Cardiac septum (tissue), 1 donor: ENCODE data around the gene CRACDL. TPM values are rescaled to one million over a fixed set of nuclear protein-coding genes. Genes with fewer than 3 reads are reported as not detected.

Experiments
- DNase-seq: peaks from one replicate; pipeline ENCODE4 v3.0.0-alpha.2; 2020; ENCODE audit warnings: low spot score
- intact Hi-C: fragments of 100-400 bp; cut with DNase I; formaldehyde crosslinking; loops from one replicate; pipeline ENCODE4 v1.14.0; 2022
- total RNA-seq: library from RNA; stranded (reverse); fragmentation: NEBNext Ultra II Directional; extraction: Animal tissue kit (Norgen Biotek cat#: 25700); gene quantifications from one replicate; pipeline ENCODE4 v1.2.1, GENCODE V29; 2021
- donor health status: DM: no; HTN: no; CAD: no.

Gene CRACDL
- total RNA-seq, 1 donor from 2014 or later: 3.3 TPM

- intact Hi-C loops: no loop called here
- no peak for DNase-seq
These were observed 136.4 kb downstream of the CRACDL start for GRCh38 chr2:98799375-98800329.

DNA sequence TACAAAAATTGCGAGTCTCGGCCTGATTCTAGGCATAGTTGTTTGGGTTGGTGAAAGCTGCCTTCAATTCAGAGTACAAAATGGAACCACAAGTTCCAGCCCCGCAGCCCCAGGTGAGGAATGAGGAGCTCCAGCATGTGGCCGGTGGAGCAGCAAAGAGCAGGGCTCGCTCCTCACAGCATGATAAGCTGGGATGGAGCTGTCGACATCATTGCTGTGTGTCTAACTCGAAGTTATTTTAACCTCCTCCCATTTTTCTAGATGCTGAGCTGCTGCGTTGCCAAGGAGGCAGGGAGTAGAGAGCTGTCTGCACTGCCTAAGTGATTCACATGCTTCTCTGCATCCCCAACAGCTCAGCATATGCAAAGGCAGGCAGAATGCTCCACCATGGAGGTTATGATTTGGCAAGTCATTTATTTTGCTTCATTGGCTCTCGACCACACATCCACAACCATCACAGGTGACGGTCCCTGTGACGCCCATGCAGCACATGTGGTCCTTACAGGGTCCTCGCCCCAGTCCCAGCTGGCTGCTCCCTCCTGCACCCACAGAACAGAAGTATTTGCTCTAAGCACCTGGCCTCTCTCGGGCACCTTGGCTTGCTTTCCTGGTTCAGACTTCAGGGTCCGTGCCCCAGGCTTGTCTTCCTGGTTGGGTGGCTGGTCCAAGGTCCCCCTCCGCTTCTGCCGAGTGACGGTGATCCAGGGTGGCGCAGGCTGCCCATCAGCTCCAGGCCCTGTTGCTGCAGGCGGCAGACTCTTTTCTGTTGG is 139.1 kb downstream of the CRACDL start:
- intact Hi-C loops: no loop called here
- no peak for DNase-seq

GRCh38 chr2:98795891-98796676 is 139.9 kb downstream of the CRACDL start:
- no peak for DNase-seq
- intact Hi-C loops: no loop called here

- intact Hi-C loops: no loop called here
- DNase-seq: no peak
These were observed 141.9 kb downstream of the CRACDL start for GRCh38 chr2:98793897-98794830.

GRCh38 chr2:98793275-98793674 is 142.8 kb downstream of the CRACDL start:
- DNase-seq: no peak
- intact Hi-C loops: no loop called here

GRCh38 chr2:98790221-98790620 is 145.8 kb downstream of the CRACDL start:
- intact Hi-C loops: no loop called here
- DNase-seq: no peak

DNA sequence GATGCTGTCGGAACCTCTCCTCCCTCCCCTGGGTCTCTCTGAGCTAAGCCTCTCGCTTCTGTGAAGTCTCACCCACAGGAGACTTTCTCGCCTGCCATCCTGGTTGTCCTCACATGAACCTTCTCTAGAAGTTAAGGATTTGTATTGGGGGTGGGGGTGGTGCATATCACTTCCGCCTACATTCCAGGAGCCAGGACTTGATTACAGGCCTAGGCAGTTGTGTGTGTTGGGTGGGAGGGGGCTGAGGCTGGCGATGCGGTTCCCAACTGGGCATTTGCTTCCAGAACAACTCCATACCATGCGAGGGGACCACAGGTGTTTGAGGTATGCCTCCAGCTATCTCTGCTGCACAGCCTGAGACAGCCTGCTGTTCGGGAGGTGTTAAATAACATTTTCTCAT is 148.3 kb downstream of the CRACDL start:
- no peak for DNase-seq
- intact Hi-C loops: no loop called here

DNA sequence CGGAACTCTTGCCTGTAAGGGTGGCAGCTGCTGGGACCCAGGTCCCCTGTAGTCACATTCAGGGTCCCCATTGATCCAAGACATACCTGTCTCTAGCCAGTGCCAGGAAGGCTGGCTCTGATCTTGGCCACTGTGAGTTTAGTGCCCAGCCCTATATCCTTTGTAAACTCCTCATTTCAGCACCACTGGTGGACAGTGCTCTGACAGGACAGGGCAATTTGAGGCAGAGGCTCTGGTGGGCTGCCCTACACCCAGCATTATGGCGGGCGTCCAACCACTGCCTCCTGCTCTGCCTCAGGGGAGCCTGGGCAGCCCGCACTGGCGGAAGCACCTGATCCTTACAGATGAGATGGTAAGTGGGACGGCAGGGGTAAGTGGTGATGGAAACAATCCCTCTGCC is 149.8 kb downstream of the CRACDL start:
- intact Hi-C loops: no loop called here
- no peak for DNase-seq

DNA sequence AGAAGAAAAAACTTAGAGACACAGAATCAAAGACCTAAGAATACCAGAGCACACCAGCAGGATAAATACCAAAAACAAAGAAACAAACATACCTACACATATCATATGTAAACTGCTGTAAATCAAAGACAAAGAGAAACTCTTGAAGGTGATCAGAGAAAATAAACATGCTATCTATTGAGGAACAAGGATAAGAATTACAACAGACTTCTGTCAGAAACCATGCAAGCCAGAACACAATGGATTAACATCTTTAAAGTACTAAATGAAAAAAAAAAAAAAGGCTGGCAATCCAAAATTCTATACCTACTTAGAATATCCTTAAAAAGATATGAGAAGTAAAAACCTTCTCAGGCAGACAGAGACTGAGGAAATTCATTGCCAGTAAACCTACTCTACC is 153.5 kb downstream of the CRACDL start:
- DNase-seq: no peak
- intact Hi-C loops: no loop called here

DNA sequence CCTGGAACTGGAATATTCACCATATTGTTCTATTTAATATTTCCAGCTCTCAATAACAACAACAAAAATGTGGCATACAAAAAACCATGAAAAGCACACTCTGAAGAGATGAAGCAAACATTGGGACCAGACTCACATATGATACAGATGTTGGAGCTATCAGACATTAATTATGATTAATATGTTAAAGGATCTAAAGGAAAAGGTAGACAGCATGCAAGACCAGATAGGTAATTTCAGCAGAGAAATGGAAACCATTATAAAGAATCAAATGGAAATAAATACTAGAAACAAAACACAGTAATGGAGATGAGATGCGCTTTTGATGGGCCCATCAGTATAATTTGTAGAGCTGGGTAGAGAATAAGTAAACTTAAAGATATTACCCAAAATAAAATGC is 154.2 kb downstream of the CRACDL start:
- no peak for DNase-seq
- intact Hi-C loops: no loop called here

DNA sequence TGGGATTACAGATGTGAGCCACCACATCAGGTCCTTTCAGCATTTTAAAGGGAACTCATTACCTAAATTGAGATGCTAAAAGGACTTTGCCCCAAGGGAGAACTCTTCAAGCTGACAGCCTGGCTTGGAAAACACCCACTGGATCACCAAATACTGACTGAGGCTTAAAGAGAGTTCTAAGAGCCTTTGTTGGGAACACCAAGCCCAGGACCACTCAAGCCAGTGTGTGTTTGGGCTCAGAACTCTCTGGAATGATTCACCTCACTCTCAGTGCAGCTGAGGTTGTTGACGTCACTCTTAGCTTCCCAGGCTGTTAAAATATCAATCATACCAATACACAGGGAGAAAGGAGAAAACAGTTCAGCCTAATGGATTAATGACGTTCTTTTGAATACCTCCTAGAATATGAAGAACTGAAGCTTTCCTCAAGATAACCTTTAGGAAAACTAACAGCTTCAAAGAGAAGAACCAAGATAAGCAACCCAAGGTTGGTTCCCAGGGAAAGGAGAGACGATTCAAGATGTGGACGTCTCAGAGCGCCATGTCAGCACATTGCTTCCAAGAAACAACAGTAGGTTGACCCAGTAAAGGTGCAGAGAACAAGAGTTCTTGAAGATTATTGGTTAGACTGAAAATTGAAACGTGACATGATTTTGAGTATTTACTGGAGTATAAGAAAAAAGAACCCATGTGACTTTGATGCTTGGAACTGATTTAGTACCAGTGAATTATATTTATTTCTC is 157.1 kb downstream of the CRACDL start:
- DNase-seq: no peak

GRCh38 chr2:98778151-98778550 is 157.9 kb downstream of the CRACDL start:
- intact Hi-C loops: no loop called here

More for the DNA sequence above, 157.1 kb downstream of the CRACDL start:
- intact Hi-C loops: no loop called here

GRCh38 chr2:98777710-98778109 is 158.3 kb downstream of the CRACDL start:
- intact Hi-C loops: no loop called here
- DNase-seq: no peak

More at GRCh38 chr2:98778151-98778550, 157.9 kb downstream of the CRACDL start:
- no peak for DNase-seq

- DNase-seq: no peak
- intact Hi-C loops: no loop called here
These were observed 158.9 kb downstream of the CRACDL start for GRCh38 chr2:98777076-98777475.

DNA sequence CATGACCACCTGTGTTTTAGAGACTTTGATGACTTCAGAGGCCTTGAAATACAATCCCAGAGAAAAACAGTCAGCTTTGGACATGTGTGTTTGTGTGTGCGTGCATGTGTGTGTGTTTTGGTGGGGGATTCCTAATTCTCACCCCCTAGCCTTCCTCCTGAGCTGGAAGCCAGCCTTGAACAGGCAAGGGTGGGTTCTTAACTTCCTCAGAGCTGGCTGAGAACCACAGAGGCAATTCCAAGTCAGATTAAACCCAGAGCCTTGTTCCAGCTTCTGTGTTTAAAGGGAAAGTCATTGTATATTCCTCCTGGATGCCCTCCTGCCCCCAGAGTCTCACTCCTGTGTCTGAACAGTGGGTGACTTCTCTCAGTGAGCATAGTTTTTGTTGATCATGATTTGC is 159.9 kb downstream of the CRACDL start:
- no peak for DNase-seq
- intact Hi-C loops: no loop called here

DNA sequence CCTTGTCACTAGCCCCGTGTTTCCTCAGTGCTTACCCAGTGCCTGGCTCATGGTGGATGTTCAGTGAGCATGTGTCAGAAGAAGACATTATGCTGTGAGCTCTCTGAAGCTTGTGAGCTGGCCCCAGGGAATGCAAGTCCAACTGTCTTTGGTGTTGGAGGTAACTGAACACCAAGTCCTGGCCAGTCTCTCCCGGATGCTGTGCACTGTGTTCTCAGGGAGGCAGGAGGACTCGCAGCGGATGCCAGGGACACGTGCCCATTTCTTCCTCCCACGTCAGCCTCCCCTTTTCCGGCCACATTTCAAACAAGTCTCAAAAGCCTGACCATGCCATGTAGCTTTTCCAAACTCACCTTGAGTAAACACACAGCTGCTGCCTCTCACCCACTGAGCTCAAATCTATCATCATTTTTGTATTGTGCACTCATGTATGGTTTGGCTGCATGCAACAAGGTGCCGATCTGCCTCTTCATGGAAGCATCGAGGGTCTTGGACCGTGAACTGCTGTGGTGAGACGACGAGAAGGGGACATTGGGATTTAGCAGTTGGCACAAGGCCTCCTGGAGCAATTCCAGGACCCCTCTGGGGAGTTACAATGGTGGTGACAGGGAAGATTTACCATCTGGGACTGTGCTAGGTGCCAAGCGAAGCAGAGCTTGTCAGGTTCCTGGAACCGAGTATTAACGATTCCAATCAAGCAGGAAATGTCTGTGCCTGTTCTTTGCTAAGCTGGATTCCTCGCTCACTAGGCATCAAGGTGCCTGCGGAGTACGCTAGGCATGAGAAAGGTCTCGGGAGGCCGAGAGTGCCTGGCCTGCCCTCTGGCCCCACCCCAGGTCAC is 160.7 kb downstream of the CRACDL start:
- no peak for DNase-seq
- intact Hi-C loops: no loop called here

DNA sequence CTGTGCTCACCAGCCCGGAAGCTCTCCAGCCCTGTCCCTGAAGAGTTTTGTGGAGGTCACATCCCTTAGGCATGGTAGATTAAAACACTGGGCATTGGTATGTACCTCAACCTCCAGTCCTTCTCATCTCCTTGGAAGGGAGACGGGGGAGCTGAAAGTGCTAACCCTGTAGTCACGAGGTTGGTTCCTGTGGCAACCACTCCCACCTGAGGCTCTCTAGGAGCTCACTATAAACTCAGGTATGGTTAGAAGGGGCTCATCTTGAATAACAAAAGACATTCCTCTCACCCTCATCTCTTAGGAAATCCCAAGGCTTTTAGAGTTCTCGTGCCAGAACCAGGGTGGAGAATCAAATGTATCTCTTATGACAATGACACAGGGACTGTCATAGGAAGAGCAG is 162.1 kb downstream of the CRACDL start:
- no peak for DNase-seq
- intact Hi-C loops: no loop called here
